CD4-positive, alpha-beta T cell treated with Interleukin-6 at 100 ng/mL for 8 hours (primary cell): ENCODE results near the gene TTC12.
A peak's percentile ranks its signal among the peaks of the same experiment; 100 is the strongest.

Experiments
- DNase-seq: peaks from one replicate; pipeline ENCODE4 v3.0.0-alpha.2; 2020; ENCODE audit warnings: mixed read lengths, low spot score

TTC12 gene

GRCh38 chr11:113314389-113315301, at the start of gene TTC12:
Gene TTC12, plus strand, starts transcription at chr11:113314583. Its CDS starts 1,675 bp downstream, at chr11:113316258.
- peak; percentile 90 for DNase-seq

GRCh38 chr11:113265362-113265761, 49.0 kb upstream of the TTC12 start:
- no peak for DNase-seq

- DNase-seq: no peak
These were observed 46.9 kb upstream of the TTC12 start for GRCh38 chr11:113267493-113267892.

GRCh38 chr11:113269096-113269495, 45.3 kb upstream of the TTC12 start:
- DNase-seq: no peak

- DNase-seq: no peak
These were observed 44.7 kb upstream of the TTC12 start for GRCh38 chr11:113269636-113270035.

- DNase-seq: no peak
These were observed 44.3 kb upstream of the TTC12 start for GRCh38 chr11:113270080-113270479.

- DNase-seq: no peak
These were observed 42.7 kb upstream of the TTC12 start for GRCh38 chr11:113271551-113272245.

- no peak for DNase-seq
These were observed 42.1 kb upstream of the TTC12 start for GRCh38 chr11:113272281-113272680.

- no peak for DNase-seq
These were observed 41.3 kb upstream of the TTC12 start for GRCh38 chr11:113272927-113273615.

- no peak for DNase-seq
These were observed 40.7 kb upstream of the TTC12 start for GRCh38 chr11:113273720-113274119.

- no peak for DNase-seq
These were observed 39.4 kb upstream of the TTC12 start for GRCh38 chr11:113274713-113275582.

- no peak for DNase-seq
These were observed 38.8 kb upstream of the TTC12 start for GRCh38 chr11:113275602-113276001.

GRCh38 chr11:113276466-113276865, 37.9 kb upstream of the TTC12 start:
- DNase-seq: no peak

GRCh38 chr11:113277907-113278306, 36.5 kb upstream of the TTC12 start:
- no peak for DNase-seq

- no peak for DNase-seq
These were observed 35.9 kb upstream of the TTC12 start for GRCh38 chr11:113278481-113278880.

GRCh38 chr11:113278925-113279324, 35.5 kb upstream of the TTC12 start:
- DNase-seq: no peak

- no peak for DNase-seq
These were observed 34.8 kb upstream of the TTC12 start for GRCh38 chr11:113279591-113279990.

- DNase-seq: no peak
These were observed 33.2 kb upstream of the TTC12 start for GRCh38 chr11:113281052-113281725.

GRCh38 chr11:113282898-113283437, 31.4 kb upstream of the TTC12 start:
- DNase-seq: no peak

- DNase-seq: no peak
These were observed 30.5 kb upstream of the TTC12 start for GRCh38 chr11:113283881-113284280.

GRCh38 chr11:113286009-113286408, 28.4 kb upstream of the TTC12 start:
- no peak for DNase-seq
